ENCODE measurements around the gene BUB1. TPM values are rescaled to one million over a fixed set of nuclear protein-coding genes. Genes with fewer than 3 reads are reported as not detected.
"Not testable (repeated sequence)": the region's sequence is repeated elsewhere in the genome, so short reads cannot be mapped to it uniquely, and the experiment has no call there.

Gene BUB1
- total and polyA plus RNA-seq, 4 experiments from 2014 or later, result 1.2 to 2.9 (median 1.7) TPM; not detected in 1

GRCh38 chr2:110589677-110590330 is 88.1 kb downstream of the BUB1 start:
- intact Hi-C loops (cut with micrococcal nuclease); H3K9me3 Mint-ChIP-seq; H3K27me3 Mint-ChIP-seq; H3K4me3 ChIP-seq (ENCODE audit: low read length in 2 of 2); CTCF ChIA-PET (ENCODE audit: partially characterized antibody); H3K4me1 ChIP-seq (ENCODE audit: insufficient read depth, low read length); H3K27ac Mint-ChIP-seq; H3K4me3 Mint-ChIP-seq; POLR2A ChIA-PET (ENCODE audit: partially characterized antibody); H3K36me3 ChIP-seq (ENCODE audit: insufficient read depth, low read length); H3K4me1 Mint-ChIP-seq; DNase-seq; H3K27ac ChIP-seq (ENCODE audit: low read depth, low read length); H3K27me3 ChIP-seq (ENCODE audit: insufficient read depth, low read length); H3K36me3 Mint-ChIP-seq; H3K9me3 ChIP-seq (ENCODE audit: control insufficient read depth in 1 of 2, low read length in 2 of 2): not testable (repeated sequence)

DNA sequence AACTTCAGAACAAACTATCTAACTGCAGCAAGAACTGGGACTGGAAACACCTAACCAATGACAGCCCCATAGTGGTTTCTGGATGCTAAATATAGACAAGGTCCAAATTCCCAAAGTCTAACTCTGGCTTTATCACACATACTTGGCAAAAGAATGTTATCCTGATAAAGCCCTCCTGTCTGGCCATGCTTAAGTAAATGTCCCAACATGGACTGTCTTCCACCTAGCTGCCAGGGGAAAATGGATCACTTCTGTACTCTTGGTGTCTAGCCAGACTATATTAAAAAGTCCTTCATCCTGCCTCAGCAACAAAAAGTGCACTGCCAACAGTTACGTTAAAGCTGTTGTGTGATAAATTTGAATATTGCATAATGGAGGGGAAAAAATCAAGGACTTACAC is 89.3 kb downstream of the BUB1 start:
- H3K4me3 ChIP-seq (ENCODE audit: low read length in 2 of 2); H3K27ac Mint-ChIP-seq; CTCF ChIA-PET (ENCODE audit: partially characterized antibody); H3K36me3 Mint-ChIP-seq; DNase-seq; POLR2A ChIA-PET (ENCODE audit: partially characterized antibody); intact Hi-C loops (cut with micrococcal nuclease); H3K4me1 ChIP-seq (ENCODE audit: insufficient read depth, low read length); H3K27me3 ChIP-seq (ENCODE audit: insufficient read depth, low read length); H3K27me3 Mint-ChIP-seq; H3K4me3 Mint-ChIP-seq; H3K9me3 Mint-ChIP-seq; H3K27ac ChIP-seq (ENCODE audit: low read depth, low read length); H3K4me1 Mint-ChIP-seq; H3K9me3 ChIP-seq (ENCODE audit: control insufficient read depth in 1 of 2, low read length in 2 of 2); H3K36me3 ChIP-seq (ENCODE audit: insufficient read depth, low read length): not testable (repeated sequence)

Other genes with a start within 250 kb of the BUB1 start
- gene LIMS4, start 205.2 kb downstream of the BUB1 start, total RNA-seq, result 1 to 10 TPM; 3.7 to 4.0 TPM
- gene LIMS4, start 205.2 kb downstream of the BUB1 start, polyA plus RNA-seq, result 1 to 10 TPM; 4.6 to 8.0 TPM
- 10 to 100 TPM; 40.4 to 42.7 TPM for gene RGPD6, start 100.8 kb downstream of the BUB1 start, total RNA-seq
- gene RGPD6, start 100.8 kb downstream of the BUB1 start, polyA plus RNA-seq, result 1 to 10 TPM; 3.6 to 6.1 TPM
- not detected for gene ACOXL, start 54.5 kb upstream of the BUB1 start, total RNA-seq
- not detected for gene ACOXL, start 54.5 kb upstream of the BUB1 start, polyA plus RNA-seq